GM23338 (cell line): Measurements from ENCODE around the gene SH3PXD2B. TPM values are rescaled to one million over a fixed set of nuclear protein-coding genes. Genes with fewer than 3 reads are reported as not detected.

Experiments used
- ATAC-seq: fragments of 200-7000 bp; cut with Tn5 transposase; 3 replicates; pipeline ENCODE4 v1.9.1; 2020
- DNase-seq: peaks from one replicate; pipeline ENCODE4 v3.0.0-alpha.2; 2015; ENCODE audit warnings: low spot score
- H2AFZ ChIP-seq: fragments of 200-600 bp; sonication (generic); 2 replicates; pipeline ENCODE4 v1.8.0; 2016; ENCODE audit warnings: antibody characterized with exemption, mild to moderate bottlenecking, moderate library complexity
- H3F3A ChIP-seq: fragments of 200-600 bp; sonication (generic); replicated peaks from 2 replicates; pipeline ENCODE4 v1.8.0; 2017; ENCODE audit warnings: antibody characterized with exemption, mixed run types, low read depth
- H3K27ac ChIP-seq: fragments of 200-600 bp; sonication (generic); 2 replicates; pipeline ENCODE4 v1.6.1; 2016; ENCODE audit warnings: low read depth
- H3K27me3 ChIP-seq: fragments of 200-600 bp; sonication (generic); 2 replicates; pipeline ENCODE4 v1.8.0; 2016; ENCODE audit warnings: mild to moderate bottlenecking, mixed run types, moderate library complexity; ENCODE audit not compliant: insufficient read depth
- H3K36me3 ChIP-seq: fragments of 200-600 bp; sonication (generic); 2 replicates; pipeline ENCODE4 v1.8.0; 2016; ENCODE audit warnings: mild to moderate bottlenecking; ENCODE audit not compliant: insufficient read depth
- H3K4me1 ChIP-seq: fragments of 200-600 bp; sonication (generic); 2 replicates; pipeline ENCODE4 v1.8.0; 2016; ENCODE audit warnings: mild to moderate bottlenecking, moderate library complexity; ENCODE audit not compliant: insufficient read depth
- H3K4me2 ChIP-seq: fragments of 200-600 bp; sonication (generic); 2 replicates; pipeline ENCODE4 v1.7.1; 2017; ENCODE audit warnings: mixed run types
- H3K4me3 ChIP-seq: fragments of 200-600 bp; sonication (generic); 2 replicates; pipeline ENCODE4 v1.6.1; 2016; ENCODE audit warnings: mixed run types
- H3K79me2 ChIP-seq: fragments of 200-600 bp; sonication (generic); replicated peaks from 2 replicates; pipeline ENCODE4 v1.8.0; 2017; ENCODE audit warnings: mild to moderate bottlenecking; ENCODE audit not compliant: insufficient read depth
- H3K9me2 ChIP-seq: fragments of 200-600 bp; sonication (generic); 2 replicates; pipeline ENCODE4 v1.8.0; 2017; ENCODE audit not compliant: insufficient read depth
- H4K20me1 ChIP-seq: fragments of 200-600 bp; sonication (generic); replicated peaks from 2 replicates; pipeline ENCODE4 v1.8.0; 2017; ENCODE audit warnings: mild to moderate bottlenecking; ENCODE audit not compliant: insufficient read depth
- H3K27ac Mint-ChIP-seq: 2 replicates; pipeline ENCODE4 v1.8.0; 2020; ENCODE audit warnings: inconsistent platforms, mild to moderate bottlenecking, moderate library complexity, mixed read lengths
- H3K27me3 Mint-ChIP-seq: 3 replicates; pipeline ENCODE4 v1.8.0; 2022; ENCODE audit warnings: low read depth, mild to moderate bottlenecking, moderate library complexity, mixed read lengths, inconsistent platforms; ENCODE audit not compliant: insufficient read depth, poor library complexity
- H3K36me3 Mint-ChIP-seq: 3 replicates; pipeline ENCODE4 v1.8.0; 2021; ENCODE audit warnings: low read depth, mild to moderate bottlenecking, inconsistent platforms, moderate library complexity, mixed read lengths
- H3K4me1 Mint-ChIP-seq: 3 replicates; pipeline ENCODE4 v1.8.0; 2020; ENCODE audit warnings: mild to moderate bottlenecking, inconsistent platforms, mixed read lengths
- H3K4me3 Mint-ChIP-seq: 3 replicates; pipeline ENCODE4 v1.8.0; 2021; ENCODE audit warnings: moderate library complexity, mild to moderate bottlenecking, inconsistent platforms, mixed read lengths
- H3K9me3 Mint-ChIP-seq: 3 replicates; pipeline ENCODE4 v1.8.0; 2020; ENCODE audit warnings: moderate library complexity, mild to moderate bottlenecking, inconsistent platforms, mixed read lengths
- ETS1 ChIP-seq: IDR thresholded peaks from 2 replicates; pipeline ENCODE4 v1.6.1; 2016; ENCODE audit warnings: antibody characterized with exemption
- EZH2 ChIP-seq: fragments of 200-600 bp; sonication (generic); IDR thresholded peaks from one replicate; pipeline ENCODE4 v1.8.0; 2017; ENCODE audit warnings: antibody characterized with exemption, mild to moderate bottlenecking, low read depth; ENCODE audit not compliant: unreplicated experiment
- EZH2phosphoT487 ChIP-seq: fragments of 200-600 bp; sonication (generic); IDR thresholded peaks from one replicate; pipeline ENCODE4 v1.8.1; 2018; ENCODE audit warnings: antibody characterized with exemption; ENCODE audit not compliant: unreplicated experiment
- JUNB ChIP-seq: IDR thresholded peaks from one replicate; pipeline ENCODE4 v1.6.1; 2016; ENCODE audit warnings: antibody characterized with exemption; ENCODE audit not compliant: unreplicated experiment
- POLR2AphosphoS5 ChIP-seq: IDR thresholded peaks from 2 replicates; pipeline ENCODE4 v1.6.1; 2016; ENCODE audit warnings: antibody characterized with exemption, low read depth
- STAT1 ChIP-seq: IDR thresholded peaks from one replicate; pipeline ENCODE4 v1.6.1; 2016; ENCODE audit warnings: antibody characterized with exemption; ENCODE audit not compliant: unreplicated experiment
- ZNF114 ChIP-seq: fragments of 250-450 bp; sonication (Bioruptor Pico); IDR thresholded peaks from 2 replicates; pipeline ENCODE4 v1.5.0; 2020; ENCODE audit warnings: mild to moderate bottlenecking, moderate library complexity
- ZNF331 ChIP-seq: fragments of 250-450 bp; sonication (Bioruptor Pico); IDR thresholded peaks from 2 replicates; pipeline ENCODE4 v1.5.0; 2020; ENCODE audit warnings: low read depth, mild to moderate bottlenecking, moderate library complexity
- polyA plus RNA-seq: library from polyadenylated mRNA; unstranded; fragments of >200 nt; fragmentation: Nextera tagmentation; extraction: Ambion mirVana; gene quantifications from 2 replicates; pipeline ENCODE4 v1.2.1, GENCODE V29; 2016
- total RNA-seq: library from RNA; depleted of rRNA; stranded (reverse); fragments of >200 nt; shearing (Covaris generic); gene quantifications from 2 replicates; pipeline ENCODE4 v1.2.3, GENCODE V29; 2014

The SH3PXD2B gene
- total and polyA plus RNA-seq, 2 experiments from 2014 or later = 40.2 to 52.5 TPM

GRCh38 chr5:172441262-172441751, 13.0 kb downstream of the SH3PXD2B start:
- Histone ChIP-seq H3K27me3 (no peaks in the 10 kb centered on the region), H4K20me1 (peaks cover 48% of the 10 kb centered on the region), H3F3A (no peaks in the 10 kb centered on the region), H3K36me3 (no peaks in the 10 kb centered on the region), H3K4me2 (no peak overlapping the region), H2AFZ (no peak overlapping the region), H3K9me2 (no peaks in the 10 kb centered on the region), H3K4me1 (peaks cover 2% of the 10 kb centered on the region; the same call in 1 of the 2 replicates), H3K27ac (no peak overlapping the region), H3K79me2 (peaks cover 68% of the 10 kb centered on the region), H3K4me3 (no peak overlapping the region)
- Mint-ChIP-seq H3K4me1 (peaks cover 9% of the 10 kb centered on the region), H3K27me3 (peaks cover 5% of the 10 kb centered on the region), H3K4me3 (no peak overlapping the region), H3K9me3 (no peaks in the 10 kb centered on the region), H3K36me3 (no peaks in the 10 kb centered on the region), H3K27ac (no peak overlapping the region)
- TF ChIP-seq JUNB = no peak
- ATAC-seq (no peak), DNase-seq (no peak)

GRCh38 chr5:172440486-172440885, 13.8 kb downstream of the SH3PXD2B start:
- no peak for TF ChIP-seq ZNF331 (CRISPR knock-in tag)
- TF ChIP-seq EZH2 = no peak
- TF ChIP-seq ETS1 = no peak
- TF ChIP-seq JUNB = no peak
- Histone ChIP-seq H2AFZ (no peak overlapping the region), H3K36me3 (no peaks in the 10 kb centered on the region), H3K9me2 (no peaks in the 10 kb centered on the region), H3K79me2 (peaks cover 62% of the 10 kb centered on the region), H3K27me3 (no peaks in the 10 kb centered on the region), H3F3A (no peaks in the 10 kb centered on the region), H3K4me3 (no peak overlapping the region), H3K4me1 (no peaks in the 10 kb centered on the region), H4K20me1 (peaks cover 40% of the 10 kb centered on the region), H3K27ac (no peak overlapping the region), H3K4me2 (no peak overlapping the region)
- DNase-seq = no peak
- Mint-ChIP-seq H3K36me3 (no peaks in the 10 kb centered on the region), H3K4me3 (no peak overlapping the region), H3K4me1 (peaks cover 6% of the 10 kb centered on the region; the same call in 2 of the 3 replicates), H3K9me3 (no peaks in the 10 kb centered on the region), H3K27ac (no peak overlapping the region), H3K27me3 (peaks cover 5% of the 10 kb centered on the region)
- ATAC-seq = no peak

- peaks cover 6% of the 10 kb centered on the region; the same call in 2 of the 3 replicates for H3K4me1 Mint-ChIP-seq
- Histone ChIP-seq H3K4me1 (no peaks in the 10 kb centered on the region), H2AFZ (no peak overlapping the region), H4K20me1 (peaks cover 34% of the 10 kb centered on the region), H3K79me2 (peaks cover 61% of the 10 kb centered on the region), H3K27ac (no peak overlapping the region), H3K36me3 (no peaks in the 10 kb centered on the region), H3K9me2 (no peaks in the 10 kb centered on the region), H3K4me2 (no peak overlapping the region), H3F3A (no peaks in the 10 kb centered on the region), H3K27me3 (no peaks in the 10 kb centered on the region), H3K4me3 (no peak overlapping the region)
- H3K36me3 Mint-ChIP-seq = no peaks in the 10 kb centered on the region
- DNase-seq (no peak), ATAC-seq (no peak)
- H3K9me3 Mint-ChIP-seq = no peaks in the 10 kb centered on the region
- peaks cover 5% of the 10 kb centered on the region for H3K27me3 Mint-ChIP-seq
- no peak overlapping the region for H3K4me3 Mint-ChIP-seq
- H3K27ac Mint-ChIP-seq = no peak overlapping the region
- TF ChIP-seq EZH2phosphoT487 (no peak), POLR2AphosphoS5 (no peak), ETS1 (no peak), STAT1 (no peak), ZNF114 (CRISPR knock-in tag) (no peak)
Observed at GRCh38 chr5:172439785-172440477, 14.4 kb downstream of the SH3PXD2B start.
